ENCODE results near the gene KRT38.
"Not testable (repeated sequence)": the region's sequence is repeated elsewhere in the genome, so short reads cannot be mapped to it uniquely, and the experiment has no call there.

Gene KRT38

GRCh38 chr17:41422586-41422985 lies 18.2 kb downstream of the KRT38 start:
- not testable (repeated sequence) for DNase-seq (ENCODE audit: low read depth in 1 of 2, low spot score in 1 of 2)

DNA sequence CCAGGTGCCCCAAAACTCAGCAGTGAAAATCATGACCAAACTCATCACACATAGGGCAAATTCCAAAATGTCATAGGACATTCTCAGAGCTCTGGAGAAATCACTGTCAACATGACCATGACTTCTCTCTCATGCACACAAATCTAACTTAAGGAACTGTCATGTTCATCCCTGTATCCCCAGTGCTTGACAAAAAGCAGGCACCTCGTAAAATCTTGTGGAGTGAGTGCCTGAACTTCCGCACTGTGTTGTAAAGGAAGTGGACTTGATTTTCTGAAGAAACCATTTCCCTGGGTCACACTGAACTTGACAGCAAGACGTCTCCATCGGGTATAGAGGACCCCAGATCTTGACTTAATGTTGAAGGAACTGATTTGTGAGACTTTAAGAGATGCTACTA lies 19.2 kb downstream of the KRT38 start:
- DNase-seq (ENCODE audit: low read depth in 1 of 2, low spot score in 1 of 2), result no peak

- no peak for DNase-seq (ENCODE audit: low read depth in 1 of 2, low spot score in 1 of 2)
Observed at GRCh38 chr17:41421116-41421515, 19.7 kb downstream of the KRT38 start.

GRCh38 chr17:41420134-41420533 lies 20.6 kb downstream of the KRT38 start:
- DNase-seq (ENCODE audit: low read depth in 1 of 2, low spot score in 1 of 2), result no peak

GRCh38 chr17:41419716-41420115 lies 21.1 kb downstream of the KRT38 start:
- no peak for DNase-seq (ENCODE audit: low read depth in 1 of 2, low spot score in 1 of 2)

- DNase-seq (ENCODE audit: low read depth in 1 of 2, low spot score in 1 of 2), result no peak
Observed at GRCh38 chr17:41418116-41418860, 22.5 kb downstream of the KRT38 start.

GRCh38 chr17:41417576-41418015 lies 23.2 kb downstream of the KRT38 start:
- DNase-seq (ENCODE audit: low read depth in 1 of 2, low spot score in 1 of 2), result no peak

DNA sequence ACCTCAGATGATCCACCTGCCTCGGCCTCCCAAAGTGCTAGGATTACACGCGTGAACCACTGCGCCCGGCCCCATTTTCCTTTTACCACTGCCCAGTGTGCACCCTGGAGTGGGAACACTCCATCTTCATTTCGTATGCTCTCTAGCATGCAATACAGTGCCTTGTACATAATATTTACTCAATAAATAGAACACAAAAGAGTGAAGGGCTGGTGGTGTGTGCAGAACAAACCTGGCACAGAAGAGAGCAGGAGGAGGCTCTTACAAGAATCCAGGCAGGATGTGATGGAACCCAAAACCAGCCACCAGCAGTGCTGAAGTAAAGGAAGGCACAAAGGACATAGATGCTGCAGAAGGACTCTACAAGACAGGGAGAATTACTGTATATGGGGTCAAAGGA lies 23.7 kb downstream of the KRT38 start:
- DNase-seq (ENCODE audit: low read depth in 1 of 2, low spot score in 1 of 2), result no peak

- no peak for DNase-seq (ENCODE audit: low read depth in 1 of 2, low spot score in 1 of 2)
Observed at GRCh38 chr17:41416479-41416878, 24.3 kb downstream of the KRT38 start.

- no peak for DNase-seq (ENCODE audit: low read depth in 1 of 2, low spot score in 1 of 2)
Observed at GRCh38 chr17:41415833-41416335, 24.9 kb downstream of the KRT38 start.

DNA sequence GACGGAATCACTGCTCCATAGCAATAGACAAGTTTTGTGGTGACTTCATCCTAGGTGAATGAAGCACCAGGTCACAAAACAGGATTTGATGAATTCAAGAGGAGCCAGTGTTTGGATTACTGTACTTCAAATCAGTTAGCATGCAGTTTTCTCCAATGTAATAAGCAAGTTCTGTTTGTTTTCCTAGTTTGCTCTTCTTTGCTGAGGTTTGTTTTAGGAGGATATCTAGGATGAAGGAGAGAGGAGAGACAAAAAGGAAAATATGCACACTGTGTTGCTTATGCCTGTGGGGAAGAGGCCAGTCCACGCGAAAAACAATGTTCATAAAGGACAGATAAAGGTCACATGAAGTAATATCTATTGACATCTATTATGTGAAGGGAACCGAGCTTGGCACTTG lies 25.4 kb downstream of the KRT38 start:
- DNase-seq (ENCODE audit: low read depth in 1 of 2, low spot score in 1 of 2), result no peak

DNA sequence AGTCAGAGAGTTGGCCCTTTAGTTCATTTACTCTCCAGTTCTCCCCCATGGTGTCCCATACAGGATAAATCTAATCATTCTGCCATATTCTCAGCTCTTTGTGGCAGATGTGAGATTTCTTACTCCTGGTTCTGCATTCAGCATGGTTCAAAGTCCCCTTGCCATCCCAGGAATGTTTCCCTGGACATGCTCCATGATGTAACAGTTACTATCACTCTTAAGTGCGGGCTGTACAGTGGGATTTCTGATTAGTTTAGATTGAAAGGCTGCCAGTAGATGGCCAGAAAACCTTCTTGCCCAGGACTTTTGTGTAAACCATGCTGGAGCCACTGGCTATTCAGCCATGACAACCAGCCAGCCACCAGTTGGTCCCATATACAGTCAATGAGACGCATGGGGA lies 26.8 kb downstream of the KRT38 start:
- no peak for DNase-seq (ENCODE audit: low read depth in 1 of 2, low spot score in 1 of 2)

- DNase-seq (ENCODE audit: low read depth in 1 of 2, low spot score in 1 of 2), result no peak
Observed at GRCh38 chr17:41413353-41413957, 27.3 kb downstream of the KRT38 start.

DNA sequence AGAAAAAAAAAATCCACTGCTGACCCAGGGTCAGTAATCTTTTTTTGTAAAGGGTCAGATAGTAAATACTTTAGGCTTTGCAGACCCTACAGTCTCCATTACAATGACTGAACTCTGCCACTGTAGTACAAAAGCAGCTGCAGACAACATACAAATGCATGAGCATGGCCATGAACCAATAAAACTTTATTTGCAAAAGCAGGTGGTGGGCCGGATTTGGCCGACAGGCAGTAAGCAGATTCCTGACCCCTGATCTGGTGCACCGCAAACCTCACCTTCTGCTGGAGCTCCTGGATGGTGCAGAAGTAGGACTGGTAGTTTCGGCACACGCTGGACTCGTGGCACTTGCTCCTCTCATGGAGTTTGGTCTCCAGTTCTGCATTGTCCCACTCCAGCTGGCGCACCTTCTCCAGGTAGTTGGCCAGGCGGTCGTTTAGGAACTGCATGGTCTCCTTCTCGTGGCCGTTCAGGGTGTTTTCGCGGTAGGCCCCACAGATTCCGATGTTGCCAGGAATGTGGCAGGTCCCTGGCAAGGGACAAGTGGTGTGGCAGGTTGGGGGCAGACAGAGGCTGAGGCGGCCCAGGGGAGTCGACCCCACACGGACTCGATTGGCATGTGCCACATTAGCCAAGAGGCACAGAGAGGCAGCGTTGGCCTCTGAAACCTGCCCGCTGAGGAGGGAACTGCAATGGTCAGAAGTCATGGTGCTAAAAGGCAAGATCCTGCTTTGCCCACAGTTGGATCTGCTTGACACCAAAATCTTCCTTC lies 29.5 kb downstream of the KRT38 start:
- no peak for DNase-seq (ENCODE audit: low read depth in 1 of 2, low spot score in 1 of 2)

- DNase-seq (ENCODE audit: low read depth in 1 of 2, low spot score in 1 of 2), result no peak
Observed at GRCh38 chr17:41407226-41407625, 33.6 kb downstream of the KRT38 start.

DNA sequence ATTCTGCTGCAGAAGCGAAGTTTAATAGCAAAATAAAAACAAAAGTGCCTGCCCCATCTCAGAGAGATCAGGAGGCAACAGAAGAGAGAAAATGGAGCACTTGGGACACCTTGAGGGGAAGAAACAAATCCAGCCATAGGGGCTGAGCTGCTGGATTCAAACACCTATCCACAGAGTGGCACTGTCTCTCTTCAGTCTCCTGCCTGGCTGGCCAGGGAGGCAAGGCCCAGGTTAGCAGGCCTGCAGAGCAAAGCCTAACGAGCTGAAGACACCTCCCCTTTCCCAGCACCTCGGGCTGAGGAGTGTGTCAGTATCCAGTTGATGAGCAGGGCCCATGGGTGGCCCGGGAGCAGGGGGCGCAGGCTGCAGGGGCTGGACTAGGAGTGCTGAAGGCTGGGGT lies 34.6 kb downstream of the KRT38 start:
- DNase-seq (ENCODE audit: low read depth in 1 of 2, low spot score in 1 of 2), result no peak

GRCh38 chr17:41404024-41404671 lies 36.6 kb downstream of the KRT38 start:
- no peak for DNase-seq (ENCODE audit: low read depth in 1 of 2, low spot score in 1 of 2)

- DNase-seq (ENCODE audit: low read depth in 1 of 2, low spot score in 1 of 2), result no peak
Observed at GRCh38 chr17:41403404-41404023, 37.3 kb downstream of the KRT38 start.

GRCh38 chr17:41402161-41402560 lies 38.6 kb downstream of the KRT38 start:
- DNase-seq (ENCODE audit: low read depth in 1 of 2, low spot score in 1 of 2), result no peak

GRCh38 chr17:41396996-41397660 lies 43.7 kb downstream of the KRT38 start, which contains the start of gene KRT31:
KRT31 (minus strand) TSS chr17:41397608; CDS start chr17:41397539, 69 bp downstream.
- no peak for DNase-seq (ENCODE audit: low read depth in 1 of 2, low spot score in 1 of 2)

Measured in stimulated activated CD4-positive, alpha-beta T cell treated with anti-CD3 and anti-CD28 coated beads, Interleukin-15, amount 100 ng/mL, for 1 hour (primary cell).